Prostate gland (tissue), 2 donors: Measurements from ENCODE around the gene VIPR2. TPM values are rescaled to one million over a fixed set of nuclear protein-coding genes. Genes with fewer than 3 reads are reported as not detected.

ENCODE experiments used
- DNase-seq: peaks from one replicate; pipeline ENCODE4 v3.0.0-alpha.2; 2019; ENCODE audit warnings: low spot score
- H3K27ac ChIP-seq, 2 donors: fragments of 200-600 bp; sonication (generic); 2 replicates each; pipeline ENCODE4 v1.5.1; 2017 to 2019
- H3K27me3 ChIP-seq: fragments of 200-600 bp; sonication (generic); replicated peaks from 2 replicates; pipeline ENCODE4 v1.5.1; 2019; ENCODE audit not compliant: insufficient read depth
- H3K36me3 ChIP-seq, 2 donors: fragments of 200-600 bp; sonication (generic); 1 replicate in 1 of 2; 2 replicates in 1 of 2; pipeline versions ENCODE4 v1.5.1 to v1.8.1; 2017 to 2019
- H3K4me1 ChIP-seq: fragments of 200-600 bp; sonication (generic); replicated peaks from 2 replicates; pipeline ENCODE4 v1.5.1; 2019
- H3K4me3 ChIP-seq, 2 donors: fragments of 200-600 bp; sonication (generic); 2 replicates each; pipeline ENCODE4 v1.5.1; 2017 to 2019
- H3K9me3 ChIP-seq: fragments of 200-600 bp; sonication (generic); 2 replicates; pipeline ENCODE4 v1.5.1; 2017
- POLR2A ChIP-seq: fragments of 450-650 bp; IDR thresholded peaks from one replicate; pipeline ENCODE4 v1.6.1; 2016; ENCODE audit warnings: antibody characterized with exemption, mild to moderate bottlenecking
- POLR2AphosphoS5 ChIP-seq: sonication (generic); formaldehyde crosslinking; IDR thresholded peaks from one replicate; pipeline ENCODE4 v1.6.1; 2017; ENCODE audit warnings: antibody characterized with exemption
- WGBS: methylation state at CpG from one replicate; pipeline ENCODE4 v1.1.5; 2018; 5-methylcytosine and 5-hydroxymethylcytosine counted together
- intact Hi-C: fragments of 100-400 bp; cut with DNase I; formaldehyde crosslinking; loops from one replicate; pipeline ENCODE4 v1.14.2; 2022
- total RNA-seq, 2 donors: library from RNA; depleted of rRNA; stranded (reverse); fragments of >200 nt; gene quantifications; one replicate each; pipeline ENCODE4 v1.1.0, GENCODE V29; 2016
- TF ChIP-seq, protein P1 (sequence below), 4 experiments: fragments of 200-600 bp in 2 of 4; fragments of 450-650 bp in 2 of 4; sonication (generic) in 2 of 4; IDR thresholded peaks; 1 replicate in 3 of 4; 2 replicates in 1 of 4; pipeline ENCODE4 v1.5.1; 2016 to 2019; ENCODE audit warnings: antibody characterized with exemption in 4 of 4, mild to moderate bottlenecking in 2 of 4, moderate library complexity in 2 of 4

The VIPR2 gene
- total RNA-seq, 2 donors from 2014 or later: 1.0 to 13.5 TPM

GRCh38 chr7:159091480-159092475, 52.9 kb downstream of the VIPR2 start:
- TF ChIP-seq POLR2AphosphoS5: no peak
- no peak for TF ChIP-seq POLR2A
- TF ChIP-seq, protein P1, sequence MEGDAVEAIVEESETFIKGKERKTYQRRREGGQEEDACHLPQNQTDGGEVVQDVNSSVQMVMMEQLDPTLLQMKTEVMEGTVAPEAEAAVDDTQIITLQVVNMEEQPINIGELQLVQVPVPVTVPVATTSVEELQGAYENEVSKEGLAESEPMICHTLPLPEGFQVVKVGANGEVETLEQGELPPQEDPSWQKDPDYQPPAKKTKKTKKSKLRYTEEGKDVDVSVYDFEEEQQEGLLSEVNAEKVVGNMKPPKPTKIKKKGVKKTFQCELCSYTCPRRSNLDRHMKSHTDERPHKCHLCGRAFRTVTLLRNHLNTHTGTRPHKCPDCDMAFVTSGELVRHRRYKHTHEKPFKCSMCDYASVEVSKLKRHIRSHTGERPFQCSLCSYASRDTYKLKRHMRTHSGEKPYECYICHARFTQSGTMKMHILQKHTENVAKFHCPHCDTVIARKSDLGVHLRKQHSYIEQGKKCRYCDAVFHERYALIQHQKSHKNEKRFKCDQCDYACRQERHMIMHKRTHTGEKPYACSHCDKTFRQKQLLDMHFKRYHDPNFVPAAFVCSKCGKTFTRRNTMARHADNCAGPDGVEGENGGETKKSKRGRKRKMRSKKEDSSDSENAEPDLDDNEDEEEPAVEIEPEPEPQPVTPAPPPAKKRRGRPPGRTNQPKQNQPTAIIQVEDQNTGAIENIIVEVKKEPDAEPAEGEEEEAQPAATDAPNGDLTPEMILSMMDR (IDR thresholded peaks at IDR 0.05): no peak
- Histone ChIP-seq H3K27ac (no peak overlapping the region), H3K4me3 (no peak overlapping the region), H3K4me1 (no peaks in the 10 kb centered on the region), H3K9me3 (no peaks in the 10 kb centered on the region), H3K36me3 (no peaks in the 10 kb centered on the region), H3K27me3 (no peaks in the 10 kb centered on the region)
- DNase-seq: no peak
- intact Hi-C loops: no loop called here
- 87% methylated on average over 31 of the region's 31 CpGs for WGBS

DNA sequence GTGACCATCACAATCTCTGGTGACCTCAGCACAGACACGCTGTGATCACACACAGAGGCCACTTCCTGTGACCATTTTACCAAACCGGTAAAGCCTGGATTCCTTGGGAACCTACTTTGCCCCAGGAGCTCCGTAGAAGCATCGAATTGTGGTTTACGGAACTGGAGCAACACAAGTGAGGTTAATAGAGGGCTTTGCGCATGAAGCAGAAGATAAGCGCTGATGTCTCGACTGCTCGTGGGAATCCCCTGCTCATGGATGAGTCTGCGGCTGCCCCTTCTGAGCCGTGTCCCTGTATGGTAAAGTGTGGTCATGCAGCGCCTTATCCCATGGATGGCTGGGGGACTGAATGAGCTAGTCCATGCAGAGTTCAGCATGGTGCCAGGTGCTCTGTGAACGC, 53.6 kb downstream of the VIPR2 start:
- no peaks in the 10 kb centered on the region for H3K9me3 ChIP-seq
- no peak for TF ChIP-seq POLR2A
- no peak for TF ChIP-seq POLR2AphosphoS5
- TF ChIP-seq, protein P1 (IDR thresholded peaks at IDR 0.05): no peak
- H3K36me3 ChIP-seq: no peaks in the 10 kb centered on the region
- intact Hi-C loops: no loop called here
- H3K27ac ChIP-seq: no peak overlapping the region
- 87% methylated on average over 13 of the region's 13 CpGs for WGBS
- H3K27me3 ChIP-seq: no peaks in the 10 kb centered on the region
- no peaks in the 10 kb centered on the region for H3K4me1 ChIP-seq
- no peak overlapping the region for H3K4me3 ChIP-seq
- no peak for DNase-seq

DNA sequence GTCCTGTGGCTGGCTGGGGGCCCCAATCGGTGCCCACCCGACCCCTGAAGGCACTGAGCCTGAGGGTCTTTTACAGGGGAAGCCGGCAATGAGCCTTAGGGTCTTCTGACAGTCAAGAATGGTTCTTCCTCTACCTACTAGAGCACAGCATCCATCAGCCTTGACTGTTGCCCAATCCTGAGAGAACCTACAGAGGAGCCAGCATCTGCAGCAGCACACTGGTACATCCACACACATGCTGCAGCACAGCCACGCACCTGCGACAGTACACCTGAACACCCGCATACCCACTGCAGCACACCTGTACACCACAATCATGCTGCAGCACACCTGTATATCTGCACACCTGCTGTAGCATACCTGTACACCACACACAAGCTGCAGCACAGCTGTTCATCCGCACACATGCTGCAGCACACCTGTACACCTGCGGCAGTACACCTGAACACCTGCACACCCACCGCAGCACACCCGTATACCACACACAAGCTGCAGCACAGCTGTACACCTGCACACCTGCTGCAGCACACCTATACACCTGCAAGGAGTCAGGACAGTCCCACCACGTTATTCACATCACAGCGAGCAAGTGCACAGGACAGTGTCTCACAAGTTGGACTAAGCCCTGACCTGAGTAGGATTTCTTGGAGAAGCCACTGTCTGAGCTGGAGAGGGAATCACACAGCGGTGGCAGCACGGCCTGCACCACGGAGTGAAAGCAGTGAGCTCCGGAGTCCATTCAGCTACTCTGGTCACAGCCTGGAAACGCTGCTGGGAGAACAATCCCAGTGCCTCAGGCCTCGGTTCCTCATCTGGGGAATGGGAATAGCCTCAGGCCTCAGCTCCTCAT, 56.4 kb downstream of the VIPR2 start:
- Histone ChIP-seq H3K4me3 (no peak overlapping the region), H3K4me1 (no peaks in the 10 kb centered on the region), H3K27me3 (no peaks in the 10 kb centered on the region), H3K9me3 (no peaks in the 10 kb centered on the region), H3K27ac (no peak overlapping the region), H3K36me3 (no peaks in the 10 kb centered on the region)
- no peak for DNase-seq
- TF ChIP-seq POLR2A: no peak
- TF ChIP-seq, protein P1 (IDR thresholded peaks at IDR 0.05): no peak
- no peak for TF ChIP-seq POLR2AphosphoS5
- intact Hi-C loops: no loop called here
- 92% methylated on average over 14 of the region's 18 CpGs for WGBS

GRCh38 chr7:159086301-159086925, 58.3 kb downstream of the VIPR2 start:
- Histone ChIP-seq H3K36me3 (no peaks in the 10 kb centered on the region), H3K4me3 (no peak overlapping the region), H3K9me3 (no peaks in the 10 kb centered on the region), H3K27ac (no peak overlapping the region), H3K27me3 (no peaks in the 10 kb centered on the region), H3K4me1 (no peaks in the 10 kb centered on the region)
- TF ChIP-seq POLR2AphosphoS5 (no peak), POLR2A (no peak)
- TF ChIP-seq, protein P1 (IDR thresholded peaks at IDR 0.05): no peak
- WGBS: 76% methylated on average over 10 of the region's 10 CpGs
- DNase-seq: no peak
- intact Hi-C loops: no loop called here
